Testis (tissue), 2 donors: ENCODE data around the gene PRPF38A.

ENCODE experiments used
- POLR2A ChIP-seq: fragments of 450-650 bp; IDR thresholded peaks from one replicate; pipeline ENCODE4 v1.6.1; 2017; ENCODE audit warnings: antibody characterized with exemption, mild to moderate bottlenecking, moderate library complexity
- TF ChIP-seq, protein P1 (sequence below), 3 experiments: fragments of 450-650 bp in 2 of 3; fragments of 200-600 bp in 1 of 3; sonication (generic) in 1 of 3; IDR thresholded peaks; one replicate each; pipeline ENCODE4 v1.5.1; 2016 to 2019; ENCODE audit warnings: antibody characterized with exemption in 3 of 3, mild to moderate bottlenecking in 2 of 3, moderate library complexity in 1 of 3

DNA sequence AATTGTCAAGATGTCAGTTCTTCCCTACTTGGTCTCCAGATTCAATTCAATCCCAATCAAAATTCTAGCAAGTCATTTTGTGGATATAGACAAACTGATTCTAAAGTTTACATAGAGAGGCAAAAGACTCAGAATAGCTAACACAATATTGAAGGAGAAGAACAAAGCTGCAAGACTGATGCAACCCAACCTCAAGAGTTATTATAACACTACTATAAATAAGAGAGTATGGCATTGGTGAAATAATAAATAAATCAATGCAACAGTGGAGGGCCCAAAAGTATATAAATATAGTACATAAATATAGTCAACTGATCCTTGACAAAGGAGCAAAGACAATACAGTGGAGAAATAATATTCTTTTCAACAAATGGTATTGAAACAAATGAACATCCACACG, 49.7 kb downstream of the PRPF38A start:
- TF ChIP-seq, protein P1, sequence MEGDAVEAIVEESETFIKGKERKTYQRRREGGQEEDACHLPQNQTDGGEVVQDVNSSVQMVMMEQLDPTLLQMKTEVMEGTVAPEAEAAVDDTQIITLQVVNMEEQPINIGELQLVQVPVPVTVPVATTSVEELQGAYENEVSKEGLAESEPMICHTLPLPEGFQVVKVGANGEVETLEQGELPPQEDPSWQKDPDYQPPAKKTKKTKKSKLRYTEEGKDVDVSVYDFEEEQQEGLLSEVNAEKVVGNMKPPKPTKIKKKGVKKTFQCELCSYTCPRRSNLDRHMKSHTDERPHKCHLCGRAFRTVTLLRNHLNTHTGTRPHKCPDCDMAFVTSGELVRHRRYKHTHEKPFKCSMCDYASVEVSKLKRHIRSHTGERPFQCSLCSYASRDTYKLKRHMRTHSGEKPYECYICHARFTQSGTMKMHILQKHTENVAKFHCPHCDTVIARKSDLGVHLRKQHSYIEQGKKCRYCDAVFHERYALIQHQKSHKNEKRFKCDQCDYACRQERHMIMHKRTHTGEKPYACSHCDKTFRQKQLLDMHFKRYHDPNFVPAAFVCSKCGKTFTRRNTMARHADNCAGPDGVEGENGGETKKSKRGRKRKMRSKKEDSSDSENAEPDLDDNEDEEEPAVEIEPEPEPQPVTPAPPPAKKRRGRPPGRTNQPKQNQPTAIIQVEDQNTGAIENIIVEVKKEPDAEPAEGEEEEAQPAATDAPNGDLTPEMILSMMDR (IDR thresholded peaks at IDR 0.05): no peak
- no peak for TF ChIP-seq POLR2A
